Mucosa of descending colon (tissue), 3 donors: ENCODE data around the gene MORN1. TPM values are rescaled to one million over a fixed set of nuclear protein-coding genes. Genes with fewer than 3 reads are reported as not detected.

ENCODE experiments used
- ATAC-seq: fragments of 200-7000 bp; cut with Tn5 transposase; one replicate; pipeline ENCODE4 v1.9.1; 2020; ENCODE audit warnings: mild to moderate bottlenecking, moderate library complexity
- DNase-seq, 3 donors: peaks; one replicate each; pipeline ENCODE4 v3.0.0-alpha.2; 2020
- H3K36me3 ChIP-seq: fragments of 200-600 bp; one replicate; pipeline ENCODE4 v1.8.0; 2021; ENCODE audit warnings: low read depth, mild to moderate bottlenecking
- H3K4me1 ChIP-seq: fragments of 200-600 bp; one replicate; pipeline ENCODE4 v1.8.0; 2021; ENCODE audit warnings: low read depth, mild to moderate bottlenecking
- H3K4me3 ChIP-seq: fragments of 200-600 bp; one replicate; pipeline ENCODE4 v1.8.0; 2021; ENCODE audit warnings: mild to moderate bottlenecking
- H3K9me3 ChIP-seq: fragments of 200-600 bp; one replicate; pipeline ENCODE4 v1.8.0; 2021; ENCODE audit warnings: mild to moderate bottlenecking
- CTCF ChIP-seq: fragments of 200-600 bp; IDR thresholded peaks from one replicate; pipeline ENCODE4 v1.8.0; 2022; ENCODE audit warnings: antibody characterized with exemption, mild to moderate bottlenecking
- intact Hi-C, 2 donors: fragments of 100-400 bp; cut with DNase I in 1 of 2; cut with micrococcal nuclease in 1 of 2; formaldehyde crosslinking; loops; one replicate each; pipeline versions ENCODE4 v1.11.0 to v1.11.1; 2022; cut with DNase I, micrococcal nuclease
- total RNA-seq, 3 donors: library from RNA; stranded (reverse); fragmentation: NEBNext Ultra II Directional in 2 of 3; extraction: Animal tissue kit (Norgen Biotek cat#: 25700) in 2 of 3; gene quantifications; one replicate each; pipeline versions ENCODE4 v1.2.1 to v1.2.4, GENCODE V29; 2021 to 2023
- donor health status: DM: no; HTN: no; CAD: no; lungs with moderate emphysema.
- donor health status: DM: no; HTN: no; CAD: no.
- donor health status: DM: no; HTN: yes; CAD: no.

The MORN1 gene
- total RNA-seq, 3 donors from 2014 or later, result 13.1 to 17.4 (median 13.4) TPM

GRCh38 chr1:2315674-2316450, 75.5 kb downstream of the MORN1 start:
- intact Hi-C loops, result loop anchor here in 1 of 2 donors (10.0 kb wide), 1 partner anchor 111 kb away; no protein-coding TSS in a partner anchor
- DNase-seq, result no peak
- H3K4me1 ChIP-seq, result peaks cover 35% of the 10 kb centered on the region

GRCh38 chr1:2314803-2315673, 76.3 kb downstream of the MORN1 start:
- peak; percentile 42 to 81 (median 71) for DNase-seq
- Histone ChIP-seq H3K4me1 (peaks cover 35% of the 10 kb centered on the region), H3K9me3 (no peaks in the 10 kb centered on the region), H3K36me3 (no peaks in the 10 kb centered on the region), H3K4me3 (no peak overlapping the region)
- peak; percentile 95 for TF ChIP-seq CTCF
- intact Hi-C loops, result loop anchor here in 1 of 2 donors (10.0 kb wide), 1 partner anchor 110 kb away; no protein-coding TSS in a partner anchor
- peak; percentile 55 for ATAC-seq

More at GRCh38 chr1:2315674-2316450, 75.5 kb downstream of the MORN1 start:
- H3K4me3 ChIP-seq, result no peak overlapping the region
- no peak for TF ChIP-seq CTCF
- ATAC-seq, result no peak
- H3K9me3 ChIP-seq, result no peaks in the 10 kb centered on the region
- no peaks in the 10 kb centered on the region for H3K36me3 ChIP-seq

- Histone ChIP-seq H3K4me3 (no peak overlapping the region), H3K36me3 (no peaks in the 10 kb centered on the region), H3K4me1 (peaks cover 35% of the 10 kb centered on the region), H3K9me3 (no peaks in the 10 kb centered on the region)
- DNase-seq (peak in 1 of 3 donors; percentile 63), ATAC-seq (peak; percentile 11)
- TF ChIP-seq CTCF, result no peak
- intact Hi-C loops, result loop anchor here in 1 of 2 donors (10.0 kb wide), 1 partner anchor 110 kb away; no protein-coding TSS in a partner anchor
Observed at GRCh38 chr1:2314273-2314802, 77.0 kb downstream of the MORN1 start.

GRCh38 chr1:2313651-2314261, 77.6 kb downstream of the MORN1 start:
- Histone ChIP-seq H3K4me3 (no peak overlapping the region), H3K4me1 (peaks cover 35% of the 10 kb centered on the region), H3K36me3 (no peaks in the 10 kb centered on the region), H3K9me3 (no peaks in the 10 kb centered on the region)
- no peak for TF ChIP-seq CTCF
- no peak for DNase-seq
- no peak for ATAC-seq
- intact Hi-C loops, result loop anchor here in 1 of 2 donors (10.0 kb wide), 1 partner anchor 109 kb away; no protein-coding TSS in a partner anchor
